ENCODE measurements around the gene HESX1.

The HESX1 gene

GRCh38 chr3:57199895-57200297 is at the start of gene HESX1:
TSS of gene HESX1 (minus strand) at chr3:57199978. CDS start at chr3:57199918, 60 bp downstream.
- DNase-seq (ENCODE audit: low read depth, low spot score): no peak
- no peak for TF ChIP-seq CTCF (IDR thresholded peaks at IDR 0.05; ENCODE audit: insufficient read depth, low read length, missing control alignments)
- ChIA-PET POLR2A (no interaction called here), CTCF (interaction anchor here (1.3 kb wide), 2 partner anchors 21 to 29 kb away, joined by 3 to 6 read pairs; no protein-coding TSS in a partner anchor)
- no peak within 1 kb of the TSS for H3K4me3 ChIP-seq (ENCODE audit: low read depth, low read length)

GRCh38 chr3:57244946-57245345 is 45.2 kb upstream of the HESX1 start:
- CTCF ChIA-PET: no interaction called here
- POLR2A ChIA-PET: no interaction called here

GRCh38 chr3:57234613-57235575 is 35.1 kb upstream of the HESX1 start:
- no peak for DNase-seq (ENCODE audit: low read depth, low spot score)
- POLR2A ChIA-PET: no interaction called here
- no peak overlapping the region for H3K4me3 ChIP-seq (ENCODE audit: low read depth, low read length)
- TF ChIP-seq CTCF (IDR thresholded peaks at IDR 0.05; ENCODE audit: insufficient read depth, low read length, missing control alignments): no peak
- CTCF ChIA-PET: interaction anchor here (1.6 kb wide), 1 partner anchor 65 kb away, joined by 6 read pairs; no protein-coding TSS in a partner anchor

More at GRCh38 chr3:57244946-57245345, 45.2 kb upstream of the HESX1 start:
- no peak for DNase-seq (ENCODE audit: low read depth, low spot score)
- TF ChIP-seq CTCF (IDR thresholded peaks at IDR 0.05; ENCODE audit: insufficient read depth, low read length, missing control alignments): no peak
- no peak overlapping the region for H3K4me3 ChIP-seq (ENCODE audit: low read depth, low read length)

- DNase-seq (ENCODE audit: low read depth, low spot score): no peak
- no peak overlapping the region for H3K4me3 ChIP-seq (ENCODE audit: low read depth, low read length)
- POLR2A ChIA-PET: no interaction called here
- CTCF ChIA-PET: interaction anchor here (1.6 kb wide), 1 partner anchor 64 kb away, joined by 6 read pairs; no protein-coding TSS in a partner anchor
- TF ChIP-seq CTCF (IDR thresholded peaks at IDR 0.05; ENCODE audit: insufficient read depth, low read length, missing control alignments): no peak
Observed at GRCh38 chr3:57233799-57234198, 34.0 kb upstream of the HESX1 start.

- H3K4me3 ChIP-seq (ENCODE audit: low read depth, low read length): no peak overlapping the region
- DNase-seq (ENCODE audit: low read depth, low spot score): no peak
- ChIA-PET POLR2A (no interaction called here), CTCF (interaction anchor here (2.1 kb wide), 1 partner anchor 60 kb away, joined by 10 read pairs; no protein-coding TSS in a partner anchor)
- TF ChIP-seq CTCF (IDR thresholded peaks at IDR 0.05; ENCODE audit: insufficient read depth, low read length, missing control alignments): no peak
Observed at GRCh38 chr3:57230006-57230405, 30.2 kb upstream of the HESX1 start.
